K562 (cell line): Measurements from ENCODE around the gene EMC10. TPM values are rescaled to one million over a fixed set of nuclear protein-coding genes. Genes with fewer than 3 reads are reported as not detected.

Source experiments
- CCNT2 ChIP-seq: IDR thresholded peaks from 2 replicates; pipeline ENCODE4 v1.6.1; 2011; ENCODE audit warnings: borderline replicate concordance, low read depth, mild to moderate bottlenecking, moderate library complexity, mixed read lengths, low read length; ENCODE audit not compliant: insufficient read length; ENCODE audit errors: extremely low read depth
- FOXJ2 ChIP-seq: fragments of 200-800 bp; sonication (Bioruptor generic); IDR thresholded peaks from 2 replicates; pipeline ENCODE4 v1.6.1; 2016; ENCODE audit warnings: missing genetic modification characterization, missing compliant biosample characterization
- GATAD2A ChIP-seq: fragments of 450-650 bp; IDR thresholded peaks from 2 replicates; pipeline ENCODE4 v1.6.1; 2017
- HDAC1 ChIP-seq, 2 experiments: fragments of 450-650 bp; IDR thresholded peaks; 2 replicates each; pipeline ENCODE4 v1.6.1; 2016 to 2017; ENCODE audit warnings: inconsistent platforms in 1 of 2, mild to moderate bottlenecking in 1 of 2, moderate library complexity in 1 of 2
- HEY1 ChIP-seq: fragments of 250-450 bp; sonication (Bioruptor Pico); IDR thresholded peaks from 2 replicates; pipeline ENCODE4 v1.5.0; 2020; ENCODE audit warnings: mild to moderate bottlenecking, moderate library complexity, borderline replicate concordance
- JUN ChIP-seq, 2 experiments: sonication (generic) in 1 of 2; formaldehyde crosslinking in 1 of 2; IDR thresholded peaks; 2 replicates each; pipeline versions ENCODE4 v1.6.1 to v1.8.0; 2012 to 2022; ENCODE audit warnings: borderline replicate concordance in 2 of 2, mild to moderate bottlenecking in 2 of 2, improper control_type of control experiment in 1 of 2, low read depth in 1 of 2, low read length in 1 of 2, missing genetic modification reagents in 1 of 2
- POLR2A ChIP-seq: fragments of 450-650 bp; conservative IDR thresholded peaks from 2 replicates; pipeline ENCODE4 v1.6.1; 2016
- RERE ChIP-seq: sonication (generic); formaldehyde crosslinking; IDR thresholded peaks from 2 replicates; pipeline ENCODE4 v1.8.0; 2023; ENCODE audit warnings: missing genetic modification reagents, mild to moderate bottlenecking, borderline replicate concordance
- ZC3H11A ChIP-seq: IDR thresholded peaks from 2 replicates; pipeline ENCODE4 v1.6.1; 2012; ENCODE audit warnings: low read depth, low read length, improper control_type of control experiment
- ZC3H4 ChIP-seq: sonication (generic); formaldehyde crosslinking; IDR thresholded peaks from 2 replicates; pipeline ENCODE4 v1.9.0; 2021; ENCODE audit warnings: missing genetic modification reagents, borderline replicate concordance
- ZNF609 ChIP-seq: sonication (generic); formaldehyde crosslinking; IDR thresholded peaks from 2 replicates; pipeline ENCODE4 v1.8.1; 2023; ENCODE audit warnings: missing genetic modification reagents, mild to moderate bottlenecking, borderline replicate concordance
- polyA plus RNA-seq, 8 experiments: library from polyadenylated mRNA; depleted of rRNA in 4 of 8; stranded (reverse) in 5 of 8; unstranded in 3 of 8; fragments of >200 nt; fragmentation: Nextera tagmentation in 2 of 8; fragmentation: Illumina TruSeq in 1 of 8; extraction: Ambion mirVana in 2 of 8; extraction: Trizol in 1 of 8; gene quantifications; 2 replicates each; pipeline versions ENCODE4 v1.2.1 to v1.2.3, GENCODE V29; 2011 to 2014; ENCODE audit warnings: inconsistent platforms in 1 of 8, missing spikeins in 1 of 8
- total RNA-seq, 7 experiments: library from RNA; depleted of rRNA in 6 of 7; stranded (reverse); fragments of >200 nt in 6 of 7; fragmentation: Illumina TruSeq in 2 of 7; extraction: Trizol in 2 of 7; gene quantifications; 2 replicates each; pipeline versions ENCODE4 v1.2.1 to v1.2.3, GENCODE V29; 2011 to 2021; ENCODE audit warnings: low replicate concordance in 1 of 7

The EMC10 gene
- total and polyA plus RNA-seq, 9 of the 15 experiments (the other 6 are each of a cell fraction or from before 2014, with no cell fraction given), result 1.4 to 46.0 (median 13.1) TPM

- TF ChIP-seq RERE (CRISPR knock-in tag), result no peak
- TF ChIP-seq JUN (IDR thresholded peaks at IDR 0.05; ENCODE audit: borderline replicate concordance, low read depth, low read length), result peak; percentile 79
- peak; percentile 68; the same call in 1 of the 2 replicates for TF ChIP-seq JUN (CRISPR knock-in tag; IDR thresholded peaks at IDR 0.05; ENCODE audit: borderline replicate concordance)
- TF ChIP-seq ZNF609 (CRISPR knock-in tag), result peak; percentile 61; the same call in 1 of the 2 replicates
- TF ChIP-seq ZC3H4 (CRISPR knock-in tag), result no peak
- peak; percentile 94 for TF ChIP-seq POLR2A
- TF ChIP-seq GATAD2A, result no peak
- TF ChIP-seq HEY1 (CRISPR knock-in tag), result no peak
- peak; percentile 76; the same call in 1 of the 2 replicates for TF ChIP-seq ZC3H11A
- TF ChIP-seq FOXJ2 (tag), result no peak
- peak in 1 of 2 experiments; percentile 70; a peak in 2 of 4 replicates for TF ChIP-seq HDAC1 (IDR thresholded peaks at IDR 0.05)
- TF ChIP-seq CCNT2, result peak; percentile 31
Measured at GRCh38 chr19:50476224-50476906, at the start of gene EMC10, which contains the start of gene GARIN5A (continued).
